H1 (cell line): ENCODE data around the gene PRSS16. TPM values are rescaled to one million over a fixed set of nuclear protein-coding genes. Genes with fewer than 3 reads are reported as not detected.

ENCODE experiments used
- CTCF ChIA-PET: fragments of 300-600 bp; sonication (Branson Sonifier 250); formaldehyde crosslinking; loops from one replicate; lab custom pipeline; 2021; ENCODE audit not compliant: partially characterized antibody; lab: Charles Lee
- POLR2A ChIA-PET: fragments of 300-600 bp; sonication (Branson Sonifier 250); formaldehyde crosslinking; loops from one replicate; lab custom pipeline; 2021; ENCODE audit warnings: inconsistent platforms; ENCODE audit not compliant: partially characterized antibody; lab: Charles Lee
- DNase-seq, 2 experiments: peaks; one replicate each; pipeline versions ENCODE4 v3.0.0 to v3.0.0-alpha.2; 2010 to 2022; ENCODE audit warnings: low spot score in 2 of 2, low read depth in 1 of 2, mixed read lengths in 1 of 2
- FAIRE-seq: peaks from 2 replicates; lab custom pipeline; 2011; peaks lifted over from hg19 to GRCh38; lab: Jason Lieb, UNC
- H2AFZ ChIP-seq: 2 replicates; pipeline ENCODE4 v1.8.1; 2012; ENCODE audit warnings: low read length, inconsistent platforms
- H2AK5ac ChIP-seq: 2 replicates; pipeline ENCODE4 v1.6.1; 2013; ENCODE audit warnings: low read depth, low read length
- H2BK120ac ChIP-seq: replicated peaks from 2 replicates; pipeline ENCODE3; 2013; ENCODE audit warnings: low read depth, low read length, inconsistent platforms
- H2BK12ac ChIP-seq: 2 replicates; pipeline ENCODE4 v1.6.1; 2013; ENCODE audit warnings: low read depth, low read length
- H2BK15ac ChIP-seq: 2 replicates; pipeline ENCODE4 v1.6.1; 2013; ENCODE audit warnings: low read length
- H2BK20ac ChIP-seq: 2 replicates; pipeline ENCODE4 v1.6.1; 2013; ENCODE audit warnings: low read length
- H2BK5ac ChIP-seq: 2 replicates; pipeline ENCODE4 v1.6.1; 2013; ENCODE audit warnings: low read depth, low read length
- H3K14ac ChIP-seq: 2 replicates; pipeline ENCODE4 v1.6.1; 2013; ENCODE audit warnings: inconsistent platforms; ENCODE audit not compliant: insufficient read length
- H3K18ac ChIP-seq: 2 replicates; pipeline ENCODE4 v1.6.1; 2013; ENCODE audit warnings: low read length; ENCODE audit errors: extremely low read depth
- H3K23ac ChIP-seq: 2 replicates; pipeline ENCODE4 v1.6.1; 2013; ENCODE audit warnings: inconsistent platforms; ENCODE audit not compliant: insufficient read length
- H3K23me2 ChIP-seq: 2 replicates; pipeline ENCODE4 v1.6.1; 2013; ENCODE audit warnings: low read depth, low read length
- H3K27ac ChIP-seq: 2 replicates; pipeline ENCODE4 v1.6.1; 2011; ENCODE audit warnings: low read depth, low read length, inconsistent platforms
- H3K27me3 ChIP-seq, 4 experiments: replicated peaks in 1 of 4; 1 replicate in 1 of 4; 2 replicates in 3 of 4; pipeline versions ENCODE4 v1.6.1 to v1.8.1; 2011 to 2013; ENCODE audit warnings: low read length in 3 of 4, mild to moderate bottlenecking in 3 of 4, inconsistent platforms in 2 of 4, mixed read lengths in 2 of 4, moderate library complexity in 1 of 4; ENCODE audit not compliant: control insufficient read depth in 3 of 4, insufficient read depth in 3 of 4; ENCODE audit errors: extremely low read depth in 1 of 4
- H3K36me3 ChIP-seq, 4 experiments: 2 replicates each; pipeline versions ENCODE4 v1.6.1 to v1.8.1; 2011 to 2013; ENCODE audit warnings: mild to moderate bottlenecking in 4 of 4, low read length in 3 of 4, moderate library complexity in 2 of 4, control low read depth in 1 of 4, inconsistent platforms in 1 of 4; ENCODE audit not compliant: insufficient read depth in 4 of 4, control insufficient read depth in 2 of 4
- H3K4ac ChIP-seq: replicated peaks from 2 replicates; pipeline ENCODE3; 2013; ENCODE audit warnings: low read length, low read depth, mixed read lengths, inconsistent platforms; ENCODE audit not compliant: insufficient read length
- H3K4me1 ChIP-seq, 4 experiments: replicated peaks in 1 of 4; 1 replicate in 1 of 4; 2 replicates in 3 of 4; pipeline versions ENCODE4 v1.6.1 to v1.8.1; 2011 to 2013; ENCODE audit warnings: low read length in 3 of 4, inconsistent platforms in 2 of 4, mixed read lengths in 1 of 4; ENCODE audit not compliant: insufficient read depth in 4 of 4, control insufficient read depth in 3 of 4
- H3K4me2 ChIP-seq, 2 experiments: 2 replicates each; pipeline versions ENCODE4 v1.6.1 to v1.8.1; 2011 to 2013; ENCODE audit warnings: low read depth in 2 of 2, low read length in 2 of 2, control low read depth in 1 of 2, inconsistent platforms in 1 of 2, mild to moderate bottlenecking in 1 of 2; ENCODE audit not compliant: insufficient read depth in 1 of 2
- H3K4me3 ChIP-seq, 4 experiments: fragments of 200-600, 300-600 bp in 1 of 4; sonication (generic), shearing (Covaris generic), sonication (Bioruptor Twin) in 1 of 4; 2 replicates each; pipeline versions ENCODE4 v1.5.1 to v1.8.1; 2011 to 2016; ENCODE audit warnings: low read length in 4 of 4, low read depth in 3 of 4, control low read depth in 2 of 4, inconsistent platforms in 2 of 4, mild to moderate bottlenecking in 2 of 4, mixed read lengths in 1 of 4, moderate library complexity in 1 of 4; ENCODE audit not compliant: insufficient read depth in 2 of 4; ENCODE audit errors: extremely low read depth in 1 of 4
- H3K56ac ChIP-seq: replicated peaks from 2 replicates; pipeline ENCODE3; 2013; ENCODE audit warnings: low read depth, mild to moderate bottlenecking, mixed read lengths, low read length, inconsistent platforms; ENCODE audit not compliant: insufficient read length
- H3K79me1 ChIP-seq: 2 replicates; pipeline ENCODE4 v1.6.1; 2013; ENCODE audit warnings: low read depth, low read length, control low read depth
- H3K79me2 ChIP-seq, 2 experiments: 2 replicates each; pipeline versions ENCODE4 v1.6.1 to v1.8.1; 2012 to 2013; ENCODE audit warnings: low read length in 2 of 2, mild to moderate bottlenecking in 2 of 2, inconsistent platforms in 1 of 2; ENCODE audit not compliant: insufficient read depth in 2 of 2, control insufficient read depth in 1 of 2
- H3K9ac ChIP-seq, 4 experiments: replicated peaks in 1 of 4; 1 replicate in 1 of 4; 2 replicates in 3 of 4; pipeline versions ENCODE4 v1.6.1 to v1.8.1; 2011 to 2013; ENCODE audit warnings: low read depth in 3 of 4, low read length in 3 of 4, control low read depth in 2 of 4, mild to moderate bottlenecking in 2 of 4, moderate library complexity in 2 of 4, inconsistent platforms in 1 of 4; ENCODE audit errors: extremely low read depth in 1 of 4
- H3K9me3 ChIP-seq, 2 experiments: 2 replicates each; pipeline versions ENCODE4 v1.6.1 to v1.8.1; 2012 to 2013; ENCODE audit warnings: mild to moderate bottlenecking in 2 of 2, moderate library complexity in 2 of 2, control low read depth in 1 of 2, inconsistent platforms in 1 of 2, low read depth in 1 of 2, low read length in 1 of 2, mixed read lengths in 1 of 2; ENCODE audit not compliant: insufficient read depth in 2 of 2
- H4K20me1 ChIP-seq, 2 experiments: replicated peaks in 1 of 2; 2 replicates each; pipeline versions ENCODE3 to v1.8.1; 2011 to 2013; ENCODE audit warnings: inconsistent platforms in 2 of 2, low read length in 2 of 2, mild to moderate bottlenecking in 1 of 2; ENCODE audit not compliant: insufficient read depth in 2 of 2, control insufficient read depth in 1 of 2
- H4K5ac ChIP-seq: 2 replicates; pipeline ENCODE4 v1.6.1; 2013; ENCODE audit warnings: low read length, low read depth, mixed read lengths, inconsistent platforms; ENCODE audit not compliant: insufficient read length
- H4K8ac ChIP-seq: 2 replicates; pipeline ENCODE4 v1.8.0; 2013; ENCODE audit warnings: mild to moderate bottlenecking, moderate library complexity, low read length, inconsistent platforms; ENCODE audit not compliant: insufficient read depth; ENCODE audit errors: extremely low read depth
- H4K91ac ChIP-seq: replicated peaks from 2 replicates; pipeline ENCODE3; 2013; ENCODE audit warnings: low read length, mixed read lengths, inconsistent platforms; ENCODE audit not compliant: insufficient read length
- BACH1 ChIP-seq: IDR thresholded peaks from 2 replicates; pipeline ENCODE4 v1.6.1; 2012; ENCODE audit warnings: low read length, improper control_type of control experiment
- BCL11A ChIP-seq, 2 experiments: IDR thresholded peaks; one replicate each; pipeline ENCODE4 v1.6.1; 2011; ENCODE audit warnings: low read depth in 2 of 2, low read length in 2 of 2, mild to moderate bottlenecking in 2 of 2
- CHD1 ChIP-seq: IDR thresholded peaks from 2 replicates; pipeline ENCODE4 v1.6.1; 2012; ENCODE audit warnings: low read depth, low read length, improper control_type of control experiment
- CREB1 ChIP-seq: IDR thresholded peaks from 2 replicates; pipeline ENCODE4 v1.6.1; 2012; ENCODE audit warnings: inconsistent platforms
- HDAC2 ChIP-seq, 2 experiments: fragments of 300-600 bp in 1 of 2; sonication (generic) in 1 of 2; IDR thresholded peaks; 2 replicates each; pipeline ENCODE4 v1.6.1; 2011 to 2012; ENCODE audit warnings: low read depth in 2 of 2, low read length in 2 of 2, mild to moderate bottlenecking in 2 of 2, moderate library complexity in 2 of 2, borderline replicate concordance in 1 of 2, inconsistent platforms in 1 of 2
- SIRT6 ChIP-seq: IDR thresholded peaks from one replicate; pipeline ENCODE4 v1.7.1; 2012; ENCODE audit warnings: low read length, inconsistent platforms
- WGBS, 2 experiments: shearing (Covaris generic) in 1 of 2; methylation state at CpG; one replicate each; pipeline versions ENCODE4 v1.1.6 to v1.1.7; 2013 to 2015; ENCODE audit warnings: low lambda C conversion rate in 2 of 2, mixed read lengths in 2 of 2, inconsistent platforms in 1 of 2, low coverage in 1 of 2, missing lambda C conversion rate in 1 of 2; ENCODE audit not compliant: insufficient replicate concordance in 2 of 2, insufficient coverage in 1 of 2, insufficient read length in 1 of 2; ENCODE audit errors: extremely low coverage in 1 of 2, missing lambda C conversion rate in 1 of 2; 5-methylcytosine and 5-hydroxymethylcytosine counted together
- polyA plus RNA-seq, 7 experiments: library from polyadenylated mRNA; depleted of rRNA in 3 of 7; stranded (reverse) in 5 of 7; unstranded in 2 of 7; fragments of >200 nt in 5 of 7; fragments of 200-250 nt in 2 of 7; gene quantifications; 1 replicate in 5 of 7; 2 replicates in 1 of 7; 4 replicates in 1 of 7; pipeline versions ENCODE4 v1.2.1 to v1.2.3, GENCODE V29; 2011 to 2013; ENCODE audit warnings: missing spikeins in 2 of 7, mixed read lengths in 2 of 7
- total RNA-seq: library from RNA; stranded (reverse); fragmentation: NEBNext Ultra II Directional; extraction: Animal tissue kit (Norgen Biotek cat#: 25700); gene quantifications from 2 replicates; pipeline ENCODE4 v1.2.1, GENCODE V29; 2021

Gene PRSS16
- total and polyA plus RNA-seq, 2 of the 8 experiments (the other 6 are each of a cell fraction or from before 2014, with no cell fraction given), result 20.2 to 38.9 TPM

GRCh38 chr6:27216874-27217273, 30.6 kb upstream of the PRSS16 start:
- H3K79me2 ChIP-seq, result no peaks in the 10 kb centered on the region
- no peak overlapping the region for H4K91ac ChIP-seq
- H4K5ac ChIP-seq, result no peak overlapping the region
- no peak overlapping the region for H2BK15ac ChIP-seq
- H3K9me3 ChIP-seq, result no peaks in the 10 kb centered on the region
- no peak overlapping the region for H4K8ac ChIP-seq
- H2AFZ ChIP-seq, result no peak overlapping the region
- H3K23ac ChIP-seq, result no peak overlapping the region
- no peak overlapping the region for H2BK5ac ChIP-seq
- H3K36me3 ChIP-seq, result no peaks in the 10 kb centered on the region
- no peak overlapping the region for H3K4ac ChIP-seq
- no peak overlapping the region for H3K56ac ChIP-seq
- H3K79me1 ChIP-seq, result no peaks in the 10 kb centered on the region
- no peak overlapping the region for H3K4me3 ChIP-seq
- DNase-seq, result no peak
- no peaks in the 10 kb centered on the region for H4K20me1 ChIP-seq
- ChIA-PET CTCF (interaction anchor here (0.7 kb wide), 2 partner anchors 30 to 491 kb away, joined by 3 read pairs; no protein-coding TSS in a partner anchor), POLR2A (interaction anchor here (0.7 to 1.2 kb wide), 2 partner anchors 10 to 13 kb away, joined by 3 read pairs; no protein-coding TSS in a partner anchor)
- H2AK5ac ChIP-seq, result no peak overlapping the region
- no peak overlapping the region for H3K14ac ChIP-seq
- 94% methylated on average over 17 of the region's 21 CpGs; no CpG with 5 or more reads in 1 of the 2 experiments for WGBS, 2 experiments
- H3K18ac ChIP-seq, result no peak overlapping the region
- no peak overlapping the region for H3K27ac ChIP-seq
- no peak overlapping the region for H3K9ac ChIP-seq
- H3K27me3 ChIP-seq, result no peaks in the 10 kb centered on the region
- H3K4me1 ChIP-seq, result no peaks in the 10 kb centered on the region; a peak in 1 of 7 replicates
- no peak overlapping the region for H2BK12ac ChIP-seq
- H2BK20ac ChIP-seq, result no peak overlapping the region
- FAIRE-seq, result no peak
- H3K4me2 ChIP-seq, result no peak overlapping the region
- H2BK120ac ChIP-seq, result no peak overlapping the region
- peaks cover 2% of the 10 kb centered on the region; the same call in 1 of the 2 replicates for H3K23me2 ChIP-seq
- TF ChIP-seq BCL11A (IDR thresholded peaks at IDR 0.05; ENCODE audit: low read depth in 2 of 2, low read length in 2 of 2) (no peak), SIRT6 (no peak), HDAC2 (IDR thresholded peaks at IDR 0.05; ENCODE audit: borderline replicate concordance in 1 of 2, low read depth in 2 of 2, low read length in 2 of 2) (no peak), CREB1 (no peak), BACH1 (no peak), CHD1 (no peak)
